Natural killer cell treated with Interleukin-12 subunit alpha and Interleukin-12 subunit beta and Interleukin-15 and Interleukin-18, amount 100 ng/mL, for 72 hours (primary cell): ENCODE results near the gene MIGA2. TPM values are rescaled to one million over a fixed set of nuclear protein-coding genes. Genes with fewer than 3 reads are reported as not detected.

Source experiments
- ATAC-seq, 2 donors: fragments of 150-1000 bp; cut with Tn5 transposase in 1 of 2; sonication (Bioruptor Pico), chemical (Tn5 transposase) in 1 of 2; 2 replicates each; pipeline ENCODE4 v1.10.0; 2021
- DNase-seq: peaks from one replicate; pipeline ENCODE4 v3.0.0; 2022; ENCODE audit warnings: low spot score
- H3K27ac Mint-ChIP-seq, 2 donors: 1 replicate in 1 of 2; 2 replicates in 1 of 2; pipeline ENCODE4 v1.8.0; 2022; ENCODE audit warnings: mixed read lengths in 2 of 2, mild to moderate bottlenecking in 1 of 2, moderate library complexity in 1 of 2
- H3K27me3 Mint-ChIP-seq, 2 donors: 1 replicate in 1 of 2; 2 replicates in 1 of 2; pipeline ENCODE4 v1.8.0; 2022; ENCODE audit warnings: mixed read lengths in 2 of 2
- H3K36me3 Mint-ChIP-seq: one replicate; pipeline ENCODE4 v1.8.0; 2022; ENCODE audit warnings: mixed read lengths
- H3K4me1 Mint-ChIP-seq, 2 donors: 1 replicate in 1 of 2; 2 replicates in 1 of 2; pipeline ENCODE4 v1.8.0; 2022; ENCODE audit warnings: low read depth in 2 of 2, mixed read lengths in 2 of 2, mild to moderate bottlenecking in 1 of 2
- H3K4me3 Mint-ChIP-seq: one replicate; pipeline ENCODE4 v1.8.0; 2022; ENCODE audit warnings: mixed read lengths
- H3K9me3 Mint-ChIP-seq: 2 replicates; pipeline ENCODE4 v1.8.0; 2022; ENCODE audit warnings: mixed read lengths
- total RNA-seq, 2 donors: library from RNA; stranded (reverse); gene quantifications; one replicate each; pipeline ENCODE4 v1.2.3, GENCODE V29; 2022

The MIGA2 gene
- total RNA-seq, 2 donors from 2014 or later: 42.4 to 82.6 TPM

DNA sequence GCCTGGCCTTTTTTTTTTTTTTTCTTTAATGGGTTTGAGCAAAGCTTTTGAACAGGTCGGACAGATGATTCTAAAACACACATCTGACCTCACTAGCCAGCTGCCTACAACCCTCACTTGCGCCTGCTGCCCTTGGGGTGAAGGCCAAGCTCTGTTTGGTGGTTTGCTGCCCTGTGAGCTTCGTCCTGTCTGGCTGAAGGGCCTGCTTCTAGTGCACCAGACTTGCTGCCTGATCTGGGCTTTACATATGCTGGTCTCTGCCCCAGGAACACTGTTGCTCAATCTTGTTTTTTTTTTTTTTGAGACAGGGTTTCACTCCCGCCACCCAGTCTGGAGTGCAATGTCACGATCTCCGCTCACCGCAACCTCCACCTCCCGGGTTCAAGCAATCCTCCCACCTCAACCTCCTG lies 28.1 kb downstream of the MIGA2 start:
- no peak overlapping the region for H3K27ac Mint-ChIP-seq
- no peak for ATAC-seq
- no peaks in the 10 kb centered on the region for H3K9me3 Mint-ChIP-seq
- peak; percentile 3 for DNase-seq
- no peak overlapping the region for H3K4me3 Mint-ChIP-seq
- no peaks in the 10 kb centered on the region for H3K27me3 Mint-ChIP-seq
- H3K36me3 Mint-ChIP-seq: no peaks in the 10 kb centered on the region
- H3K4me1 Mint-ChIP-seq: peaks cover 7 to 11% of the 10 kb centered on the region in 2 donors

DNA sequence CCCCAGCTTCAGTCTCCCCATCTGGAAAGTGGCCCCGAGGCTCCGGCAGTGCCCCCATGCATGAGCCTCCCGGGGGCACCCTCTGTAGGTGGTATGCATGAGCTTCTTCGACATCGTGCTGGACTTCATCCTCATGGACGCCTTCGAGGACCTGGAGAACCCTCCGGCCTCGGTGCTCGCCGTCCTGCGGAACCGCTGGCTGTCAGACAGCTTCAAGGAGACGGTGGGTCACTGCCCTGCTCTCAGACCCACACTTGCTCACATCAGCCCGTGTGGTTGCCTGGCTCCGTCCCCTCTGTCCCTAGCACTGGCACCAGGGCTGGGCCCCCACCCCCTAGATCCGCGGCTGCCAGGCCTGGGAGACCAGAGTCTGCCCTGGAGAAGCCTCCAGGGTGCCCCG lies 31.7 kb downstream of the MIGA2 start:
- H3K27me3 Mint-ChIP-seq: no peaks in the 10 kb centered on the region
- no peaks in the 10 kb centered on the region for H3K36me3 Mint-ChIP-seq
- H3K9me3 Mint-ChIP-seq: no peaks in the 10 kb centered on the region
- peak overlapping the region; percentile 80 for H3K4me3 Mint-ChIP-seq
- no peak for ATAC-seq
- peak overlapping the region; percentile 80 to 90 for H3K27ac Mint-ChIP-seq
- H3K4me1 Mint-ChIP-seq: peaks cover 7 to 14% of the 10 kb centered on the region in 2 donors
- DNase-seq: no peak

DNA sequence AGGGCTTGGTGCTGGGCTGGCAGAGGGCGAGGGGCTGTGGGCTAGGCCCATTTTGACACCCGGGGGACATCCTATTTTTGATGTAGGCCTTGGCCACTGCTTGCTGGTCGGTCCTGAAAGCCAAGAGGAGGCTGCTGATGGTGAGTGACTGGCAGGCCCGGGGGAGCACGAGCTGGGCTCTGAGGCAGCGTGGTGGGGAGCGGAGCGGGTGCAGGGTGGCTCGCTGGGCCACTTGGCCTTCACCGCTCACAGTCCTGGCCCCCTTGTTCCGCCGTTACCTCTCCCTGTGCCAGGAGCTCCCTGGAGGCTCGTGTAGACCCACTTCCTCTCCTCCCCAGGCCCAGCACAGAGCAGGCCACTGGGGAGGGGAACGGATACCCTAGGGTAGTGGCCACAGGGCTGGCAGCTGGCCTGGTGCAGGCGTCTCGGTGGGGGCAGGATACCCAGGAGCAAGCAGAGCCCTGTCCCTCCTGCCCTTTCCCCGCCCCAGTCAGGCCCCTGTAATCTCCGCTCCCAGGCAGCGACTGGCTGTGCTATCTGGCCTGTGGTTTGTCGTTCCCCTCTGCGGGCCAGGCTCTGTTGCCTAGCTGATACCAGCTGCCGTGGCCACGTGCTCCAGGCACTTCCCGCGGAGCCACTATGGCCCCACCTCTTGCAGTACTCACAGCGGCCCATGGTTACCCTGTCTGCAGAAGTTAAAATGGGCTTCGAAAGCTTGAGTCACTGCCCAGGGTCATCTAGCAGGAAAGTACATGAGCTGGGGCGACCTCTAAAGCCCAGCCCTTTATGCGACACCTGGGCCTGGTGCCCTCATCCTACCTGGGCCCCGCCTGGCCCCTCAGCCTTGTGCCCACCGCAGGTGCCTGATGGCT lies 32.8 kb downstream of the MIGA2 start:
- Mint-ChIP-seq H3K27me3 (no peaks in the 10 kb centered on the region), H3K4me1 (peaks cover 7 to 14% of the 10 kb centered on the region in 2 donors), H3K36me3 (no peaks in the 10 kb centered on the region), H3K9me3 (no peaks in the 10 kb centered on the region), H3K27ac (peak overlapping the region; percentile 80 to 90), H3K4me3 (peak overlapping the region; percentile 80)
- ATAC-seq (peak; percentile 92 to 94), DNase-seq (peak; percentile 84)

DNA sequence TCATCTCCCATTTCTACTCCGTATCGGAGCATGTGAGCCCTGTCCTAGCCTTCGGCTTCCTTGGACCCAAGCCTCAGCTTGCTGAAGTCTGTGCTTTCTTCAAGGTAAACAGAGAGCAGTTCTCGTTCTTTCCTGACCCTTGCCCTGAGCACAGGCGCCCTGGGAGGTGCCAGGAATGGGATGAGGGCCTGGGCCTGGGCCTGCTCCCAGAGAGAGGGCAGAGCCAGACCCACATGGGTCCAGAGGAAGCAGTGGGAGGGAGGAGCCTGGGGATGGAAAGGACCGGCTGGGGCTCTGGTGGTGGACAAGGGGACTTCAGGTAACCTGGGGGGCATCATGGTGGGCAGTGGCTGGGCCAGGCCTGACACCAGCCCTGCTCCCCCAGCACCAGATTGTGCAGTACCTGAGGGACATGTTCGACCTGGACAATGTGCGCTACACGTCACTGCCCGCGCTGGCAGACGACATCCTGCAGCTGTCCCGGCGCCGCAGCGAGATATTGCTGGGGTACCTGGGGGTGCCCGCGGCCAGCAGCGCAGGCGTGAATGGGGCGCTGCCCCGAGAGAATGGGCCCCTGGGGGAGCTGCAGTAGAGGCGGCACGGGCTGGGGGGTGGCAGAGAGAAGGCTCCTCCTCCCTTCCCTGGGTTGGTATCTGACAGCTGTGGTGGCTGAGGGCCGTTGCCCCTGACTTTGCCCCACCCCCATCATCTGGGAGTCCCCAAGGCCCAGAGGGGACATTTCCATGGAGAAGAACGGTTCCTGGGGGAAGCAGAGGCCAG lies 33.6 kb downstream of the MIGA2 start:
- H3K4me3 Mint-ChIP-seq: no peak overlapping the region
- H3K27me3 Mint-ChIP-seq: no peaks in the 10 kb centered on the region
- H3K9me3 Mint-ChIP-seq: no peaks in the 10 kb centered on the region
- no peaks in the 10 kb centered on the region for H3K36me3 Mint-ChIP-seq
- peak overlapping the region; percentile 80 to 90 for H3K27ac Mint-ChIP-seq
- DNase-seq: no peak
- no peak for ATAC-seq
- H3K4me1 Mint-ChIP-seq: peaks cover 7 to 14% of the 10 kb centered on the region in 2 donors

DNA sequence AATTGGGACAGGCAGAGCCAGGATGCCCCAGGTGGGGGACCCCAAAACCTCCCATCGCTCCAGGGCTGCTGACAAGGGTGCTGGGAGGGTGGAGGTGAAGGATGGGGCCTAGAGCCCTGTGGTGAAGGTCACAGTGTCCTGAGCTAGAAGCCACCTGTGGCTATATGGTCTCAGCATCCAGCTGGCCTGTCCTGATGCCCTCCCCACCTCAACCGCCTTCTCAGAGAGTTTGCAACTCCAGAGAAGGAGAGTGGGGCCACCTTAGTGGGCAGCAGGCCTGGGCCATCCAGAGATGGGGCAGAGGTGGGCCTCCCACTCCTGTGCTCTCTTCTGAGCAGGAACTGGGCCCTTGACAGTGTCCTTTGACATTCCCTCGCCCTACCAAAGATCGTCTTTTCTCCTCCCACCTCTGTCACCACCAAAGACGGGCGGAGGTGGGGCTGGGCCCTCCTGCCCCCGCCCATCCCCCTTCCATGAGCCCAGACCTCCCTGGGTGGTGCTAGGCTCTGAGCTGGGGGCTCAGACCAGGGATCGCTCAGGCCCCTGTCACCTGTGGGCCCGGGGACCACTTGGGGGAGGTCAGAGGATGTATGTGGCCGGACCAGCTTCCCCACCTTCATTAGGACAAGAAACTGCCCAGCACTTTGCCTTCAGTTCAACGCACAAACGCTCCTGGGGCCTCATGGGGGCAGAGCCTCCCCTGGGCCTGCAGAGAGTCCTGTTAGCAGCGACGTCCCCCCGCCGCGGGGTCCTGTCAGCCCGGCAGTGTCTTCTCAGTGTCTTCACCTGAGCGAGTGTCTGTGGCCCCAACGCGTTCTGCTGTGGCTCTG lies 34.5 kb downstream of the MIGA2 start:
- H3K9me3 Mint-ChIP-seq: no peaks in the 10 kb centered on the region
- peaks cover 7 to 14% of the 10 kb centered on the region in 2 donors for H3K4me1 Mint-ChIP-seq
- no peaks in the 10 kb centered on the region for H3K27me3 Mint-ChIP-seq
- no peak overlapping the region for H3K4me3 Mint-ChIP-seq
- DNase-seq: no peak
- no peaks in the 10 kb centered on the region for H3K36me3 Mint-ChIP-seq
- H3K27ac Mint-ChIP-seq: no peak overlapping the region
- ATAC-seq: no peak

DNA sequence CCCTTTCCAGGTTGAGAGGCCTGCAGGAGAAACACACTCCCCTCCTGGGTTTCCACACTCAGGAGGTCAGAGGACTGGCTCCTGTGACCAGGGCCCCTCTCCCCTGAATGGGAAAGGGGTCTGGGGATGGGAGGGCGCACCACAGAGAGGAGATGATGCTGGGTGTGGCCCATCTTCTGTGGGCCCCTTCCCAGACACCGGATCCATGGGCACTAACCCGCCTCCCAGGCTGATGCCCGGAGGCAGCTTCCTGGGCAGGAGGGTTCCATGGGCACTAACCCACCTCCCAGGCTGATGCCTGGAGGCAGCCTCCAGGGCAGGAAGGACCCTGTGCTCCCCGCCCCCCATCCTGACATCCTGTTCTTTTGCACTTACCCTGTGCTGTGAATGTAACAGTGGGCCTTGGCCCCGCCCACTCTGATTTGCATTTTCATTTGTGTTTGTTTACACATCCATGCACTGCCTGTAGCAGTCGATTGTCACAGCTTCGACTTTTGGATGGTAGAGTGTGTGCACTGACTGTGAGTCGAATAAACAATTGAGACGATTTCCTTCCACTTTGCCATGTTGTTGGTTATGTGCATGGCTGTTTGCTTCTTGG lies 35.2 kb downstream of the MIGA2 start:
- Mint-ChIP-seq H3K9me3 (no peaks in the 10 kb centered on the region), H3K27ac (no peak overlapping the region), H3K27me3 (no peaks in the 10 kb centered on the region), H3K36me3 (no peaks in the 10 kb centered on the region), H3K4me1 (peaks cover 7 to 14% of the 10 kb centered on the region in 2 donors), H3K4me3 (no peak overlapping the region)
- ATAC-seq (no peak), DNase-seq (no peak)

DNA sequence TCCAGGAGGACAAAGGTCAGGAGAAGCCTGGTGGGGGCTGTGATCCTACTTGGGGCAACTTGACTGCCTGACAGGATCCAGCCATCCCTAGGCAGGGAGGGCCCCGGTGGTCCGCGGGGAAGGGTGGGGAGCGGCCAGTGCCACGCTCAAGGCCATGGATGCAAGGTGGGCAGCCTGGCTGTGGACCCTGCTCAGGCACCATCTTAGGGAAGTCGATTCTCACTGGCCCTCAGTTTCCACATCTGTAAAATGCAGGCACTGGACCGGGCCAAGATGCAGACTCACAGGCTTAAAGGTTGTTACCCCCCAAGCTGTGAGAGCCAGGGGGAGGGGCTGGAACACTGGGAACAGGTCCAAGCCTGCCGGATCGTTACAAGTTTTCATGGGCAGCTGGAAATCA lies 35.7 kb downstream of the MIGA2 start:
- Mint-ChIP-seq H3K36me3 (no peaks in the 10 kb centered on the region), H3K27ac (no peak overlapping the region), H3K4me3 (no peak overlapping the region), H3K4me1 (peaks cover 7 to 14% of the 10 kb centered on the region in 2 donors), H3K27me3 (no peaks in the 10 kb centered on the region), H3K9me3 (no peaks in the 10 kb centered on the region)
- DNase-seq (no peak), ATAC-seq (no peak)

DNA sequence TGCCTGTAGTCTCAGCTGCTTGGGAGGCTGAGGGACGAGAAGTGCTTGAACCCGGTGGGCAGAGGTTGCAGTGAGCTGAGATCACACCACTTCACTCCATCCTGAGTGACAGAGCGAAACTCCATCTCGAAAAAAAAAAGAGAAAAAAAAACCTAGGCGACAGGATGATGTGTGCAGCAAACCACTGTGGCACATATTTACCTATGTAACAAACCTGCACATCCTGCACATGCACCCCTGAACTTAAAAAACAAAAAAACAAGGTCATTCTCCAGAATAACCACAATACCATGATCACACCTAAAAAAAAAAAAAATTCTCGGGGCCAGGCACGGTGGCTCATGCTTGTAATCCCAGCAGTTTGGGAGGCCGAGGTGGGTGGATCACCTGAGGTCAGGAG lies 37.0 kb downstream of the MIGA2 start:
- H3K27ac Mint-ChIP-seq: no peak overlapping the region
- ATAC-seq (no peak), DNase-seq (no peak)
- no peaks in the 10 kb centered on the region for H3K27me3 Mint-ChIP-seq
- H3K9me3 Mint-ChIP-seq: no peaks in the 10 kb centered on the region
- no peak overlapping the region for H3K4me3 Mint-ChIP-seq
- H3K4me1 Mint-ChIP-seq: peaks cover 7 to 12% of the 10 kb centered on the region in 2 donors
- H3K36me3 Mint-ChIP-seq: no peaks in the 10 kb centered on the region

DNA sequence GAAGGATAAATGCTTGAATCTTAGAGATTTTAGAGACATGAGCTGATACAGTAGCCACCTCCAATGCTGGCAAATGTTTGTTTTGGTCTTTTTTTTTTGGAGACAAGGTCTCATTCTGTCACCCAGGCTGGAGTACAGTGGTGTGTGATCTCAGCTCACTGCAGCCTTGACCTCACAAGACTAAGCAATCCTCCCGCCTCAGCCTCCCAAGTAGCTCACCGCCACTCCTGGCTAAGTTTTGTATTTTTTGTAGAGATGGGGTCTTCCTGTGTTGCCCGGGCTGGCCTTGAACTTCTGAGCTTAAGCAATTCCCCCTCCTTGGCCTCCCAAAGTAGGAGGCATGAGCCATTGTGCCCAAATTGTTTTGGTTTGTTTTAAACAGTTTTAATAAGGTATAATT lies 37.7 kb downstream of the MIGA2 start:
- Mint-ChIP-seq H3K27me3 (no peaks in the 10 kb centered on the region), H3K36me3 (no peaks in the 10 kb centered on the region), H3K4me3 (no peak overlapping the region), H3K9me3 (no peaks in the 10 kb centered on the region), H3K4me1 (peaks cover 6% of the 10 kb centered on the region in 2 donors), H3K27ac (no peak overlapping the region)
- DNase-seq (no peak), ATAC-seq (no peak)

DNA sequence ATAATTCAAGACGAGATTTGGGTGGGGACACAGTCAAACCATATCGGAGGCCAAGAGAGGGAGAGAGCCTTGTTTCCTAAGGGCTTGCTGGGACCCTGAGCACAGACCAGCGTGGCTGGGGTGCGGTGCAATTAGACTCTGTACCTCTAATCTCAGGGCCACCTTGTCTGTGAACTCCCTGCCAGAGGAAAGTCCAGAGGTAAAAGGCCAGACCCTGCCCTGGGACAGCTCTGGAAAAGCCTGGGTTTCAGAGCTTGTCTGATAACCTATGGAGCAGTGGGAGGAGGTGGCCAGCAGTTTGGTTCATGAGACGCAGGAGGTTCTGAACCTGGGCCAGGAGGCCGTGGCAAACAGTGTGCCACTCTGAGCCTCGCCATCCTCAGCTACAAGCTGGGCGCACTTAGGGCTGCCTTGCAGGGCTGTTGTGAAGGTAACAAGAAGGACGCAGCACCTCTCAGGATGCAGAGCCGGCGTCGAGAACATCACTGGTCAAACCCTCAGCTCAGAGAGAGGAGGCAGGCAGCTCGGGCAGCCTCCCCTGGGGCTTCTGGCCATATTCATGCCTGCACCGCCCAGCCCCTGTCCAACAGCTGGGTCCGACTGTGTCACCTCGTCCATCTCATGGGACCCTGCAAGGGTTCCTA lies 39.7 kb downstream of the MIGA2 start:
- no peaks in the 10 kb centered on the region for H3K36me3 Mint-ChIP-seq
- peaks cover 7 to 20% of the 10 kb centered on the region in 2 donors for H3K4me1 Mint-ChIP-seq
- ATAC-seq (no peak), DNase-seq (no peak)
- no peaks in the 10 kb centered on the region for H3K27me3 Mint-ChIP-seq
- H3K27ac Mint-ChIP-seq: no peak overlapping the region
- H3K9me3 Mint-ChIP-seq: no peaks in the 10 kb centered on the region
- H3K4me3 Mint-ChIP-seq: no peak overlapping the region

DNA sequence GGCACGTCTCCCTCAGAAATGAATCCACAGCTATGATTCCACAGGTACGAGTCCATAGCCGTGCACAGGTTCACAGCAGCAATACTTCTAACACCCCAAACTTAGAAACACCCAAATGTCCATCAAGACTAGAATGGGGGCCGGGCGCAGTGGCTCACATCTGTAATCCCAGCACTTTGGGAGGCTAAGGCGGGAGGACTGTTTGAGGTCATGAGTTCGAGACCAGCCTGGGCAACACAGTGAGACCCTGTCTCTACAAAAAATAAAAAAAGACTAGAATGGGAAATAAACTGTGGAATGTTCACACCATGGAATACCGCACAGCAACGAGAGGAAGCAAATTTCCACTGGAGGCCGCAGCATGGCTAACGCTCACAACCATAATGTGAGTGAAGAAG lies 40.2 kb downstream of the MIGA2 start:
- no peaks in the 10 kb centered on the region for H3K9me3 Mint-ChIP-seq
- H3K27me3 Mint-ChIP-seq: no peaks in the 10 kb centered on the region
- no peak overlapping the region for H3K4me3 Mint-ChIP-seq
- no peak for DNase-seq
- no peak overlapping the region for H3K27ac Mint-ChIP-seq
- no peaks in the 10 kb centered on the region for H3K36me3 Mint-ChIP-seq
- ATAC-seq: no peak
- peaks cover 7 to 20% of the 10 kb centered on the region in 2 donors for H3K4me1 Mint-ChIP-seq

DNA sequence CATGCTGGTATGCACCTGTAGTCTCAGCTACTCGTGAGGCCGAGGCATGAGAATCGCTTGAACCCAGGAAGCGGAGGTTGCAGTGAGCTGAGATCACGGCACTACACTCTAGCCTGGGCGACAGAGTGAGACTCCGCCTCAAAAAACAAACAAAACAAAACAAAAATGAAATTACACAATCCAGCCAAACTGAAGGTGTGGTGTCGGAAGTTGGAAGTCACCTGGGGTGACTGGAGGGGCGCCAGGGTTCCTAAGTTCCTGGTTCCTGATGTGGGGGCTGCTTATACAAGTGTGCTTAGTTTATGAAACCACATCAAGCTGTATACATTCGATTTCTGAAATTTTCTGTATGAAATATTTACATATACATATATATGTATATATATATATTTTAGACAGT lies 40.8 kb downstream of the MIGA2 start:
- ATAC-seq (no peak), DNase-seq (no peak)
- Mint-ChIP-seq H3K4me1 (peaks cover 7 to 20% of the 10 kb centered on the region in 2 donors), H3K9me3 (no peaks in the 10 kb centered on the region), H3K27me3 (no peaks in the 10 kb centered on the region), H3K36me3 (no peaks in the 10 kb centered on the region), H3K4me3 (no peak overlapping the region), H3K27ac (no peak overlapping the region)
